Lower leg skin (tissue), 3 donors: ENCODE data around the gene C1QTNF1.

Experiments
- POLR2A ChIP-seq, 2 donors: fragments of 450-650 bp; IDR thresholded peaks; one replicate each; pipeline ENCODE4 v1.6.1; 2016 to 2017; ENCODE audit warnings: antibody characterized with exemption in 2 of 2, mild to moderate bottlenecking in 1 of 2, moderate library complexity in 1 of 2
- TF ChIP-seq, protein P1 (sequence below), 3 donors: fragments of 450-650 bp; IDR thresholded peaks; one replicate each; pipeline ENCODE4 v1.5.1; 2016; ENCODE audit warnings: antibody characterized with exemption in 3 of 3, mild to moderate bottlenecking in 3 of 3, moderate library complexity in 2 of 3

DNA sequence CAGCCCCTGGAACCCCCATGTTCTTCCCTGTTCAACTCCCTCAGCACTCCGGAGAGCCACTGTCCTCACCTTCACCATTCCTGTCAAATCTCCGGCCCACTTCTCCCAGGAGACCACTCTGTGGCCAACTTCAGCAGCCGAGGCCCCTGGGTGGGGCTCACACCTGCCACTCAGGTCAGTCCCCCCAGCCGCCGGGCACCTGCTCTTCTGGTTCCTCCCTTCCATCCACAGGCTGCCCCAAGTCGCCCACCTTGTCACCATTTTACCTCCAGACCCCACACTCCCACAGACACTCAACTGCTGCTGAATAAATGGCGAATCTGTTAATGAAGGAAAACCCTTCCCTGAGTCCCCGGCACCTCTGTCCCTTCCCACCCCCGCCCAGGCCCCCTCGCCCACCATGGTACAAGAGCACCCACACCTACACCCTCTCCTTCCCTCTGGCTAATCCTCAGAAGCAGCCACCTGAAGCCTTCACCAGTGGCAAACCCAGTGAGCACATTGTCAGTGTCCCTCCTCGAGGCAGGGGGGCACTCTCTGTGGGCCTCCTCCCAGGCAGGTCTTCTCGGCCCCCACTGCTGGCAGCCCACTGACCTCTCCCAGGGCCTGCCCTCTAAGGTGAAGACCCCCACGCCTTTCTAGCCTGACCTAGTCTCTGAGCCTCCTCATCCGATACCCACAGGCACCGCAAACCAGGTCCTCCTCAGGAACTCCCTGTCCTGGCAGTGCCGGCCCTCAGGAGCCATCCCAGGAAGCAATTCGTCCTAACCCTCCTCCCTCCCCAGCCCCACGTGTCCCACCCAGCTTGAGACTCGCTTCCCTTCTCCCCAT, 22.6 kb upstream of the C1QTNF1 start:
- TF ChIP-seq, protein P1, sequence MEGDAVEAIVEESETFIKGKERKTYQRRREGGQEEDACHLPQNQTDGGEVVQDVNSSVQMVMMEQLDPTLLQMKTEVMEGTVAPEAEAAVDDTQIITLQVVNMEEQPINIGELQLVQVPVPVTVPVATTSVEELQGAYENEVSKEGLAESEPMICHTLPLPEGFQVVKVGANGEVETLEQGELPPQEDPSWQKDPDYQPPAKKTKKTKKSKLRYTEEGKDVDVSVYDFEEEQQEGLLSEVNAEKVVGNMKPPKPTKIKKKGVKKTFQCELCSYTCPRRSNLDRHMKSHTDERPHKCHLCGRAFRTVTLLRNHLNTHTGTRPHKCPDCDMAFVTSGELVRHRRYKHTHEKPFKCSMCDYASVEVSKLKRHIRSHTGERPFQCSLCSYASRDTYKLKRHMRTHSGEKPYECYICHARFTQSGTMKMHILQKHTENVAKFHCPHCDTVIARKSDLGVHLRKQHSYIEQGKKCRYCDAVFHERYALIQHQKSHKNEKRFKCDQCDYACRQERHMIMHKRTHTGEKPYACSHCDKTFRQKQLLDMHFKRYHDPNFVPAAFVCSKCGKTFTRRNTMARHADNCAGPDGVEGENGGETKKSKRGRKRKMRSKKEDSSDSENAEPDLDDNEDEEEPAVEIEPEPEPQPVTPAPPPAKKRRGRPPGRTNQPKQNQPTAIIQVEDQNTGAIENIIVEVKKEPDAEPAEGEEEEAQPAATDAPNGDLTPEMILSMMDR (IDR thresholded peaks at IDR 0.05), result no peak
- TF ChIP-seq POLR2A (IDR thresholded peaks at IDR 0.05), result no peak
